Erythroblast (primary cell): ENCODE results near the gene LCT.

Experiments
- GATA1 ChIP-seq: IDR thresholded peaks from 2 replicates; pipeline ENCODE4 v1.6.1; 2011; ENCODE audit warnings: low read depth, mild to moderate bottlenecking, control low read depth, low read length, moderate library complexity
- POLR2A ChIP-seq: IDR thresholded peaks from 2 replicates; pipeline ENCODE4 v1.6.1; 2011; ENCODE audit warnings: mild to moderate bottlenecking, low read length

DNA sequence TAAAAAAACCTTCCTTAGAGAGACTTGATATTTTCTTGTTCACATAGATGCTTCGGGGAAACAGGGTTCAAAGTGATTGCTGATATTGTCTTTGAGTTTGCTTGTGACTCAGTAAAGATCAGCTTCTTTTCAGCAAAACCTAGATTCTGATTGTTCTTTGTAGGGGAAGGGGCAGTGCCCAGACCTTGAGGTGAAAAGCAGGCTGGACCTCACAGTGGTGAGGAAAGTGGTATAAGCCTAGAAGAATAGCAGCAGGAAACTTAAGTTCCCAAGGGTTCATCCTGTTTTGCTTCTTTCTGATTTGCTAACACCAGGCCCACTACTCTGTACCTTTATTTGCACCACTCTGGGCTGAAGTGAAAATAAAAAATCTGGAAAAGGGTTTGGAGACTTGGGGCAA is 74.5 kb downstream of the LCT start:
- TF ChIP-seq POLR2A (no peak), GATA1 (no peak)
